Stimulated activated CD4-positive, alpha-beta T cell treated with anti-CD3 and anti-CD28 coated beads, Interleukin-1b, Interleukin-23, amount 100 ng/mL, for 24 hours (primary cell): Measurements from ENCODE around the gene CSF2.

Experiments
- DNase-seq, 4 experiments: peaks; one replicate each; pipeline ENCODE4 v3.0.0-alpha.2; 2020; ENCODE audit warnings: low read depth in 4 of 4, low spot score in 1 of 4

The CSF2 gene

DNA sequence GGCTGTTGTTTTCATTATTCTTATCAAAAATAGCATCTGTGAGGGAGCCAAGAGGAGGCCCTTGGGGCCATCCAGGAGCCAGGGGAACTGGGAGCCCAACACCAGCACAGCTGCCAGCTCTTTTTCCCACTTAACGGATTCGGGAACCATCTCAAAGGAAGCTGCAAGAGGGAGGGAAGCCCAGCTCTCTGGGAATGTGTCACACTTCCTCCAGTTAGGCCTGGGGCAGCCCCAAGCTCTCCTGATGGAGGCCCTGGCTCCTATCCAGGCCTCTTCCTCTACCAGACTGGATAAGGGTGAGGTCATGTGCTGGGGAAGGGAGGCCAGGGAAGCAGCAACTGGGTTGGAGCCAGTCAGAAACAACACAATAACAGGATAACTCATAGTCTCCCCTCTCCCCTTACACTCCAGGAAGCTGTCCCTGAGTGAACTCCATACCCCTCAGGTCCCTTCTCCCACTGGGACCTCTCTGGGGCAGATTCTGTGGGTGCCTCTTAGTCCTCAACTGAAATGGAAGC lies 12.7 kb downstream of the CSF2 start:
- DNase-seq: no peak

DNA sequence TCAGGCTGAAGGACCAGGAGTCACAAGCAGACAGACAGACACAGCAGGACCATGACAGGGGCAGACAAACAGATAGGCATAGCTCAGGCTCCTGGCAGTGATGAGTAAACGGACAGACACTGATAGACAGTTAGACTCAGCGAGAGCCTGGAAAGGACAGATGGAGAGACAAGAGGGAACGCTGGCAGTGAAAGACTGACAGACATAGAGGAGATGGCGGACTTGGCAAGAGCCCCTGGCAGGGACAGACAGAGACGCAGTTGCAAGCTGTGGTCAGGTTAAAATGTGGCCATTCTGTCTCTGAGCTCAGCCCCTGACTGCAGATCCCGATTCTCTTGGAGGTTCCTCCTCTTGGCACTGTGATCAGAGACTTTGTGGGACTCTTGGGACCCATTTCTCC lies 13.6 kb downstream of the CSF2 start:
- no peak for DNase-seq

- DNase-seq: no peak
Observed at GRCh38 chr5:132087661-132088060, 14.1 kb downstream of the CSF2 start.

GRCh38 chr5:132089363-132089762 lies 15.8 kb downstream of the CSF2 start:
- no peak for DNase-seq

- DNase-seq: no peak
Observed at GRCh38 chr5:132090107-132090506, 16.5 kb downstream of the CSF2 start.

DNA sequence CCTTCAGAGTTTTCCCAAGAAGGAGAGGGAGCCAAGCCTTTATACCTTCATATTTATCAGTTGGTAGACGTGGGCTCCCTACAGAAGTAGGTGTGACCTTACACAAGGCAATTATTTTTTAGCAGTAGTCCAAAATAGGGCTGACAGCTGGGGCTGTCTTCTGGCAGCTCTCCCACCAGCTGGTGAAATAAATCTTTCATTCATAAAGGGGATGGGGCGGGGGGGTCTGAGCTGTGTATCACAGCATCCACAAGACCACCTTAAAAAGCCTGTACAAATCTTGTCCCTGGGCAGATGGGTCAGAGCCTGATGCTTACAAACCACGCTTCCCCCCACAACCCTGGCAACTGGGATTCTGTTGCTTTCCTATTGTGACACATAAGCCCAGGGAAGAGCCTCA lies 19.7 kb downstream of the CSF2 start:
- no peak for DNase-seq

GRCh38 chr5:132094393-132095076 lies 20.9 kb downstream of the CSF2 start:
- no peak for DNase-seq

- no peak for DNase-seq
Observed at GRCh38 chr5:132095077-132095410, 21.5 kb downstream of the CSF2 start.

- no peak for DNase-seq
Observed at GRCh38 chr5:132095424-132095972, 21.9 kb downstream of the CSF2 start.

DNA sequence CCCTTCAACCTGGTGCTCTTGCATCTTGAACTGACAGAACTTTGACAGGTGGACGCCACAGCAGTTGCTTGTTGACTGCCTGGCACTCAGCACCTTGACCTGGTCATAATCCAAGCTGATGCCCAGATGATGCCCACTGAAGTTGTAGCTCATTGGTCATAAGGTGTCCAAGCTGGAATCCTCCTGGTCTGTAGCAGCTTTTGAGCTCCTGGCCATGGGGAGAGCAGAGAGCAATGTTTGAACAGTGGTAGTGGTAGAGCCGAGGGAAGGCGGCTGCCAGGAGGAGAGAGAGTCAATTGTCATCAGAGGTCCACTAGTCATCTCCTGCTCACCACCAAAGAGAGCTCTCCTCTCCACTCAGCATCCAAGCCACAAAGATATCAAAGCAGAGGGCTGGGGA lies 23.3 kb downstream of the CSF2 start:
- DNase-seq: no peak

- DNase-seq: no peak
Observed at GRCh38 chr5:132098151-132098594, 24.6 kb downstream of the CSF2 start.

DNA sequence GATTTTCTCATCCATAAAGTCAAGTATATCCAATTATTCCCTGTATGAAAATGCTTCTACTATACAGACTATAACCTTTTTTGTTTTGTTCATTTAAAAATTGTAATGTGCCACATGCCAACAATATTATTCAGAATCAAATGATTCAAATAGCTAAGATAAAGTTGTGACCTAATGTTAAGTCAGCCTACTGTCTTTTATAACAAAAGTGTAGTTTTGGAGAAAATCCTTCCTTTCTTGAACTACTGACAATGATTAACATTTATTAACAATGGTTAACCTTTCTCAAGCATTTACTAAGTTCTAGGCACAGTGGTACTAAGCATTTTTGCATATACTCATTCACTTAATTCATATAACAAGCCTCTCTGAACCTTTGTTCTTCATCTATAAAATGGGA lies 25.0 kb downstream of the CSF2 start:
- DNase-seq: no peak

DNA sequence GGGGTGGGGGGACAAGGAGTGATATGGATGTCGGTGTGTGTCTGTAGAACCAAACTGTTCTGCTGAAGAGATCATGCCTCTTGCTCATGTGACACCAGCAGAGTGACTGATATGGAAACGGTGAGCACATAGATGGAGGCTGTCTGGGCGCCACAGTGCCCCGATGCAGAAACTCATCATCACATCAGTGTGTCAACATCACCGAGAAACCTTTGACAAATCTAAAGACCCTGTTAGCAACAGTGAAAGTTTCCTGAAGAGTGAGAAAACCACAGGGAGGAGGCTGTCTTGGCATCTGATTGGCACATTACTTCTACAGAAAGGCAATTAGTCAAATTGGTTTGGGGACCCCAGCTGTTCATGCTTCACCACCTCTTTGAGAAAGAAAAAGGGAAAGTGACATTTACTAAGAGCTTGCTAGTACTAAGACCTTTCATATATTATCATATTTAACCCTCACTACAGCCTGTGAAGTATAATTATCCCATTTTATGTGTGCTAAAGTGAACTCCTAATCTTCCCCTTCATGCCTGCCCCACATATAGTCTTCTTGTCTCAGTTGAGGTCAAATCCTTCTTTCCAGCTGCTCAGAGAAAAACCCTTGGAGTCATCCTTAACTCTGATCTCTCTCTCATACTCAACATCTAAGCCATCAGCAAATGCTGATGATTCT lies 25.6 kb downstream of the CSF2 start:
- peak; percentile 36 to 65 (median 52) for DNase-seq

GRCh38 chr5:132099905-132100304 lies 26.3 kb downstream of the CSF2 start:
- no peak for DNase-seq

DNA sequence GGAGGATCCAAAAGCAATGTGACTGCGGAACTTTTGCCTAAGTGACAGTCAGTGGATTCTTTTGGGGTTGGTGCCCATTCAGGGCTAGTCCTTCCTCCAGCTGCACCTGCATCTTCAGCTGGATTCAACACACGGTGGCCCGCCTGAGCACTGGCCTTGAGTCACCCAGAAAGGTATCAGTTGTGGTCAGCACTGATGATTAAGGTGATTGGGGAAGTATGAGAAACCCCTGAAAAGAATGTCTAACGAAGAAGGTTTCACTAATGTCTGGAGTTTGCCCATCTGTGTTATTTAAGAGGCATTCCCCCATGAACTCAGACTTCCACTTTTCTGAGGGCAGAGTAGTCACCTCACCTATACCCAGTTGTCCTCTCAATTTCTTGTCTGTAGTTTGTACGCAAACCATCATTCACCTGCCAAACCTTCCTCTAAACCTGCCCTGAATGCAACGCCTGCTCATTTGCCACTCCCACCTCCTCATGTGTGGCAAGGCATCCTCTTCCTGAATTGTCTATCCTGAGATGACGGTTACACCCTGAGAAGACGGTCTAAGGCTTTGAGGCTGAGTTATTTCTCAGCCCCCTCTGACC lies 27.2 kb downstream of the CSF2 start:
- no peak for DNase-seq

- no peak for DNase-seq
Observed at GRCh38 chr5:132101385-132101880, 27.8 kb downstream of the CSF2 start.

GRCh38 chr5:132102101-132102701 lies 28.6 kb downstream of the CSF2 start:
- no peak for DNase-seq

DNA sequence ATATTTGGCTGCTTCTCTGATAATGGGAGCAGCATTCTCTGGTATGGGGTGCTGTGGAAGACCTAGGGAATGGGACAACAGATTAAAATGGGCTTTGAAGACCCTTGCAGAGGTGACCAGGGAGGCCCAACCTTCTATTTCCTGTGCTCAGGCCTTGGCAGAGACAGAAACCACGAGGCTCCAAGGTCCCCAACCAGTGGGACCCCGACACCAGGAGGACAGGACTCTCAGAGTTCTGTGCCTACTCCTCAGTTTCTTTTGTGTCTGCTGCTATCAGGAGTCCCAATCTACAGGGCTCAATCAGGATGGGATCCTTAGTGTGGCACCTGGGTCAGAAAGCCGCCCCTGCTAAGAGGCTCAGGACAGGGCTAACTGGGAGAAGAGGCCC lies 29.3 kb downstream of the CSF2 start:
- no peak for DNase-seq

- DNase-seq: peak in 3 of 4 experiments; percentile 30 to 65 (median 48)
Observed at GRCh38 chr5:132103332-132103951, 29.9 kb downstream of the CSF2 start.

- no peak for DNase-seq
Observed at GRCh38 chr5:132103969-132104391, 30.4 kb downstream of the CSF2 start.

GRCh38 chr5:132104556-132104955 lies 31.0 kb downstream of the CSF2 start:
- DNase-seq: no peak
